Hepatocyte (in vitro differentiated cells): ENCODE data around the gene EXOC2. TPM values are rescaled to one million over a fixed set of nuclear protein-coding genes. Genes with fewer than 3 reads are reported as not detected.
"Not testable (repeated sequence)": the region's sequence is repeated elsewhere in the genome, so short reads cannot be mapped to it uniquely, and the experiment has no call there.

Experiments
- DNase-seq: peaks from one replicate; pipeline ENCODE4 v3.0.0-alpha.2; 2016; ENCODE audit warnings: low spot score
- H2AFZ ChIP-seq: fragments of 200-600 bp; sonication (generic); 2 replicates; pipeline ENCODE4 v1.6.0; 2016; ENCODE audit warnings: antibody characterized with exemption, mild to moderate bottlenecking
- H3K27ac ChIP-seq: fragments of 200-600 bp; sonication (generic); 2 replicates; pipeline ENCODE4 v1.5.1; 2016; ENCODE audit warnings: mild to moderate bottlenecking
- H3K27me3 ChIP-seq: fragments of 200-600 bp; sonication (generic); 2 replicates; pipeline ENCODE4 v1.6.1; 2016
- H3K36me3 ChIP-seq: fragments of 200-600 bp; sonication (generic); replicated peaks from 2 replicates; pipeline ENCODE4 v1.5.1; 2016; ENCODE audit warnings: low read depth; ENCODE audit not compliant: insufficient read depth
- H3K4me1 ChIP-seq: fragments of 200-600 bp; sonication (generic); 2 replicates; pipeline ENCODE4 v1.5.1; 2016; ENCODE audit warnings: mild to moderate bottlenecking, moderate library complexity; ENCODE audit not compliant: insufficient read depth
- H3K4me2 ChIP-seq: fragments of 200-600 bp; sonication (generic); 2 replicates; pipeline ENCODE4 v1.6.0; 2016
- H3K4me3 ChIP-seq: fragments of 200-600 bp; sonication (generic); 2 replicates; pipeline ENCODE4 v1.5.1; 2016; ENCODE audit warnings: mild to moderate bottlenecking
- H3K79me2 ChIP-seq: fragments of 200-600 bp; sonication (generic); 2 replicates; pipeline ENCODE4 v1.6.0; 2017; ENCODE audit warnings: mild to moderate bottlenecking
- H3K9me2 ChIP-seq: fragments of 200-600 bp; sonication (generic); replicated peaks from 2 replicates; pipeline ENCODE4 v1.6.0; 2017; ENCODE audit warnings: mild to moderate bottlenecking; ENCODE audit not compliant: insufficient read depth
- H3K9me3 ChIP-seq: fragments of 200-600 bp; sonication (generic); 2 replicates; pipeline ENCODE4 v1.5.1; 2016; ENCODE audit warnings: low read depth, mild to moderate bottlenecking
- H4K20me1 ChIP-seq: fragments of 200-600 bp; sonication (generic); 2 replicates; pipeline ENCODE4 v1.6.0; 2016; ENCODE audit warnings: mild to moderate bottlenecking; ENCODE audit not compliant: insufficient read depth, poor library complexity, severe bottlenecking
- CTCF ChIP-seq: fragments of 200-600 bp; sonication (generic); IDR thresholded peaks from 2 replicates; pipeline ENCODE4 v1.5.1; 2016; ENCODE audit warnings: antibody characterized with exemption, mild to moderate bottlenecking; ENCODE audit not compliant: poor library complexity
- EZH2 ChIP-seq: fragments of 200-600 bp; sonication (generic); IDR thresholded peaks from 2 replicates; pipeline ENCODE4 v1.6.1; 2016; ENCODE audit warnings: antibody characterized with exemption, mild to moderate bottlenecking, borderline replicate concordance
- EZH2phosphoT487 ChIP-seq: fragments of 200-600 bp; sonication (generic); IDR thresholded peaks from one replicate; pipeline ENCODE4 v1.6.1; 2018; ENCODE audit warnings: antibody characterized with exemption, mild to moderate bottlenecking, low read depth, moderate library complexity; ENCODE audit not compliant: unreplicated experiment, severe bottlenecking
- WGBS: methylation state at CpG from one replicate; pipeline ENCODE4 v1.1.6; 2016; ENCODE audit warnings: low lambda C conversion rate; ENCODE audit errors: missing lambda C conversion rate; 5-methylcytosine and 5-hydroxymethylcytosine counted together
- polyA plus RNA-seq: library from polyadenylated mRNA; unstranded; fragments of >200 nt; fragmentation: Nextera tagmentation; extraction: Ambion mirVana; gene quantifications from 2 replicates; pipeline ENCODE4 v1.2.1, GENCODE V29; 2016
- total RNA-seq: library from RNA; depleted of rRNA; stranded (reverse); fragments of >200 nt; gene quantifications from 2 replicates; pipeline ENCODE4 v1.2.3, GENCODE V29; 2014

The EXOC2 gene
- total and polyA plus RNA-seq, 2 experiments from 2014 or later: 15.4 to 27.0 TPM

GRCh38 chr6:563863-564262 lies 129.1 kb downstream of the EXOC2 start:
- no peaks in the 10 kb centered on the region for H3K9me2 ChIP-seq
- H3K4me2 ChIP-seq: no peak overlapping the region
- no peaks in the 10 kb centered on the region for H4K20me1 ChIP-seq
- no peak overlapping the region for H3K4me3 ChIP-seq
- TF ChIP-seq EZH2 (no peak), CTCF (no peak), EZH2phosphoT487 (no peak)
- no peak overlapping the region for H2AFZ ChIP-seq
- H3K4me1 ChIP-seq: no peaks in the 10 kb centered on the region
- 92% methylated on average over 13 of the region's 13 CpGs for WGBS
- H3K9me3 ChIP-seq: no peaks in the 10 kb centered on the region
- H3K79me2 ChIP-seq: no peaks in the 10 kb centered on the region
- no peaks in the 10 kb centered on the region for H3K27me3 ChIP-seq
- no peak overlapping the region for H3K27ac ChIP-seq
- no peaks in the 10 kb centered on the region for H3K36me3 ChIP-seq
- no peak for DNase-seq

DNA sequence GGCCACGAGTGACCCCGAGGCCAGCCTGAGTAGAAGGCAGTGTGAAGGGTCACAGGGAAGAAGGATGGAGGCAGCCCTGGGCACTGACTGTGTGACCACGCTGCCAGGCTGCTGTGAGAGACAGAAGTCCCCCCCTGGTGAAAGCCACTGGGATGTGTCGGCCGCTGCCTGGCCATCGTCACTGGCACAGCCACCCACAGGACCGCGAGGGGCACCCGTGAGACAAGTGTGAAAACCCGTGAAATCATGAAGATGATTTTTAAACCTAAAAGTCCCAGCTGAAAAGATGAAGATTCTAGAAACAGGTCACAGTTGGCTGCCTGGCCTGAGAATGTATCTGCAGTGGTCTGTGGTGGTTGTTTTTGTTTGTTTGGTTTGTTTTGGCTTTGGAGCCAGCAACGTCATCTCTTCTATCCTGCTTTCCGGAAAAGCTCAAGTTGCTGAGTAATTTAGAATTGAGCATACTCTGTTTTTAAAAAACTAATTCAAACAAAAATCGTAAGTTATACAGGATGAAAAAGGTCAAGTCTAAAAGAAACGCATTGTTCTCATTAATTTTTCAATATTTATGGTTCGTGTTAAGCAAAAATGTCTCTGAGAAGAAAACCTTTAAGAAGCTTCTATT lies 130.8 kb downstream of the EXOC2 start:
- no peak overlapping the region for H3K27ac ChIP-seq
- H3K27me3 ChIP-seq: no peaks in the 10 kb centered on the region
- H3K4me1 ChIP-seq: no peaks in the 10 kb centered on the region
- no peaks in the 10 kb centered on the region for H3K36me3 ChIP-seq
- H3K4me2 ChIP-seq: no peak overlapping the region
- H3K79me2 ChIP-seq: no peaks in the 10 kb centered on the region
- H3K4me3 ChIP-seq: no peak overlapping the region
- no peak for DNase-seq
- 96% methylated on average over 15 of the region's 15 CpGs for WGBS
- H2AFZ ChIP-seq: no peak overlapping the region
- H3K9me3 ChIP-seq: no peaks in the 10 kb centered on the region
- H4K20me1 ChIP-seq: no peaks in the 10 kb centered on the region
- H3K9me2 ChIP-seq: no peaks in the 10 kb centered on the region
- TF ChIP-seq EZH2: no peak
- no peak for TF ChIP-seq EZH2phosphoT487

- H3K4me1 ChIP-seq, H3K4me2 ChIP-seq, H3K27me3 ChIP-seq, H2AFZ ChIP-seq, H3K79me2 ChIP-seq, DNase-seq, H4K20me1 ChIP-seq, H3K4me3 ChIP-seq, H3K27ac ChIP-seq, H3K9me2 ChIP-seq, H3K9me3 ChIP-seq, H3K36me3 ChIP-seq: not testable (repeated sequence)
- 97% methylated on average over 7 of the region's 7 CpGs for WGBS
Measured at GRCh38 chr6:561335-561734, 131.6 kb downstream of the EXOC2 start.

DNA sequence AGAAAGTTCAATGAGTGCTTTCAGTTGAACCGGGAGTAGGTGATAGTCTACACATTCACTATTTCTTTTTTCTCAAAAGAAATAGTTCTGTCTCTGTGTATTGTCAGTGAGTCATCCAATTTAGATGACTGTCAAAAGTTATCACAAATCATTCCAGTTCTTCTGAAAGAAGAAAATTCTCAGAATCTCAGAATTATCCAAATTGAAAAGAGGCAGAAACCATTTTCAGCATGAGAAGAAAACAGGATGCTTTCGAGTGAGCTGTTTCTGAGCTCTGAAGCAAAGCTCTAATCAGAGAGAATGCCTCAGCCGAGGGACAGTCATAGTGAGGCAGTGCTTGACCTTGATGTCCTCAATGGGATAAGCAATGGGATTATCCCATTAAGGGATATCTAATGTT lies 134.0 kb downstream of the EXOC2 start:
- H3K4me3 ChIP-seq: no peak overlapping the region
- no peak for DNase-seq
- no peaks in the 10 kb centered on the region for H3K79me2 ChIP-seq
- no peaks in the 10 kb centered on the region for H3K4me1 ChIP-seq
- no peak overlapping the region for H3K27ac ChIP-seq
- H4K20me1 ChIP-seq: no peaks in the 10 kb centered on the region
- TF ChIP-seq EZH2 (no peak), CTCF (no peak), EZH2phosphoT487 (no peak)
- H3K4me2 ChIP-seq: no peak overlapping the region
- H3K27me3 ChIP-seq: no peaks in the 10 kb centered on the region
- H3K36me3 ChIP-seq: no peaks in the 10 kb centered on the region
- WGBS: 73% methylated on average over 3 of the region's 3 CpGs
- no peaks in the 10 kb centered on the region for H3K9me2 ChIP-seq
- H3K9me3 ChIP-seq: no peaks in the 10 kb centered on the region
- no peak overlapping the region for H2AFZ ChIP-seq
